Vagina (tissue), 2 donors: ENCODE results near the gene SLC13A1.

Experiments
- POLR2A ChIP-seq, 2 donors: fragments of 450-650 bp; IDR thresholded peaks; one replicate each; pipeline ENCODE4 v1.6.1; 2017; ENCODE audit warnings: antibody characterized with exemption in 2 of 2, mild to moderate bottlenecking in 2 of 2, moderate library complexity in 2 of 2
- POLR2AphosphoS5 ChIP-seq, 2 donors: sonication (generic); formaldehyde crosslinking; IDR thresholded peaks; one replicate each; pipeline ENCODE4 v1.9.0; 2017; ENCODE audit warnings: antibody characterized with exemption in 2 of 2, mild to moderate bottlenecking in 2 of 2, low read depth in 1 of 2; ENCODE audit not compliant: insufficient read depth in 1 of 2
- TF ChIP-seq, protein P1 (sequence below), 3 experiments: fragments of 450-650 bp in 2 of 3; fragments of 200-600 bp in 1 of 3; sonication (generic) in 1 of 3; IDR thresholded peaks; one replicate each; pipeline ENCODE4 v1.5.1; 2017 to 2019; ENCODE audit warnings: antibody characterized with exemption in 3 of 3, mild to moderate bottlenecking in 2 of 3, moderate library complexity in 2 of 3

DNA sequence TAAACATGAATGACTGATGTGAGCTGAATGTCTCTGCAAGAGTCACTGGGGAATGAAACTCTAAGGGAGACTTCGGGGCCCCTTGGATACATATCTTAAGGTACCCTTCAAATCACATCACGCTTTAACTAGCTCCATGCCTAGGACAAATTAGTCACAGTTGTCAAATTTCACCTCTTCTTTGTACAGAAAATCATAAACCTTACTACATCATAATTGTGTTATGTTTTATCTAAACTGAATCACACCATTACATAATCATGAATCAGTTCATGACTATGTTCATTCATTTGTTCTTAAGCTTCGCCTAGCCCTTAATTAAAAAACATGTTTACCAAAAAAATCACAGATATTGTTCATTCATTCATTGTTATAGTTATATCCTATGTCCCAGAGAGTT is 2.1 kb upstream of the SLC13A1 start:
- TF ChIP-seq, protein P1, sequence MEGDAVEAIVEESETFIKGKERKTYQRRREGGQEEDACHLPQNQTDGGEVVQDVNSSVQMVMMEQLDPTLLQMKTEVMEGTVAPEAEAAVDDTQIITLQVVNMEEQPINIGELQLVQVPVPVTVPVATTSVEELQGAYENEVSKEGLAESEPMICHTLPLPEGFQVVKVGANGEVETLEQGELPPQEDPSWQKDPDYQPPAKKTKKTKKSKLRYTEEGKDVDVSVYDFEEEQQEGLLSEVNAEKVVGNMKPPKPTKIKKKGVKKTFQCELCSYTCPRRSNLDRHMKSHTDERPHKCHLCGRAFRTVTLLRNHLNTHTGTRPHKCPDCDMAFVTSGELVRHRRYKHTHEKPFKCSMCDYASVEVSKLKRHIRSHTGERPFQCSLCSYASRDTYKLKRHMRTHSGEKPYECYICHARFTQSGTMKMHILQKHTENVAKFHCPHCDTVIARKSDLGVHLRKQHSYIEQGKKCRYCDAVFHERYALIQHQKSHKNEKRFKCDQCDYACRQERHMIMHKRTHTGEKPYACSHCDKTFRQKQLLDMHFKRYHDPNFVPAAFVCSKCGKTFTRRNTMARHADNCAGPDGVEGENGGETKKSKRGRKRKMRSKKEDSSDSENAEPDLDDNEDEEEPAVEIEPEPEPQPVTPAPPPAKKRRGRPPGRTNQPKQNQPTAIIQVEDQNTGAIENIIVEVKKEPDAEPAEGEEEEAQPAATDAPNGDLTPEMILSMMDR (IDR thresholded peaks at IDR 0.05) = no peak
- no peak for TF ChIP-seq POLR2A (IDR thresholded peaks at IDR 0.05)
- TF ChIP-seq POLR2AphosphoS5 (IDR thresholded peaks at IDR 0.05; ENCODE audit: insufficient read depth in 1 of 2, low read depth in 1 of 2) = no peak
